ENCODE measurements around the gene RAD51B. TPM values are rescaled to one million over a fixed set of nuclear protein-coding genes. Genes with fewer than 3 reads are reported as not detected.
A peak's percentile ranks its signal among the peaks of the same experiment; 100 is the strongest.

The RAD51B gene
- total and polyA plus RNA-seq, 9 donors = 21.6 to 70.1 (median 35.1) TPM

- WGBS, 3 donors = 29 to 37% (median 37%) methylated on average over 4 of the region's 4 CpGs
- no peaks in the 10 kb centered on the region for H3K36me3 ChIP-seq
- TF ChIP-seq EP300 (IDR thresholded peaks at IDR 0.05) (no peak), CTCF (IDR thresholded peaks at IDR 0.05) (no peak), POLR2A (IDR thresholded peaks at IDR 0.05) (no peak)
- no peaks in the 10 kb centered on the region for H3K9me3 ChIP-seq
- no peak for DNase-seq
- H3K4me1 ChIP-seq (ENCODE audit: insufficient read depth) = peaks cover 28% of the 10 kb centered on the region
- intact Hi-C loops (cut with DNase I) = no loop called here
- peak overlapping the region; percentile 16 to 62 for H3K27ac ChIP-seq
- H3K4me3 ChIP-seq = no peak overlapping the region
- no peaks in the 10 kb centered on the region for H3K27me3 ChIP-seq
Observed at GRCh38 chr14:68611599-68611998, 792.0 kb downstream of the RAD51B start.

DNA sequence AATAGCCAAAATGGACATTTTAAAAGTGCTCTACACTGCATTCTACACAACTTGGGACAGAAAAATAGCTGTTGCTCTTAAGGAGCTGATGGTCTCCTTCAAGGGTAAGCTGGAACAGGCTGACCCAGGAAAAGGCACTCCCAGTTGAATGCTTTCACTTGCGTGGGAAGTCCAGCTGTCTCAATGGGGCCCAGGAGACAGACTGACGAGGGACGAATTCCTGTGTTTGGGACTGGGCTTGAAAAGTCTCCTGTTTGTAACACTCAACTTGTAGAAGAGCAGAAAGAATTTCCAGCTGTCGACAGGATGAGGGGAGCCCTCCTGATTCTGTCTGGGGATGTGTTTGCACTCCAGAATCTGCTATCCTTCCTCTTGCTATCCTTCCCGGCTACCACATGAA lies 792.5 kb downstream of the RAD51B start:
- 8 to 21% (median 14%) methylated on average over 5 of the region's 5 CpGs for WGBS, 3 donors
- intact Hi-C loops (cut with DNase I) = no loop called here

DNA sequence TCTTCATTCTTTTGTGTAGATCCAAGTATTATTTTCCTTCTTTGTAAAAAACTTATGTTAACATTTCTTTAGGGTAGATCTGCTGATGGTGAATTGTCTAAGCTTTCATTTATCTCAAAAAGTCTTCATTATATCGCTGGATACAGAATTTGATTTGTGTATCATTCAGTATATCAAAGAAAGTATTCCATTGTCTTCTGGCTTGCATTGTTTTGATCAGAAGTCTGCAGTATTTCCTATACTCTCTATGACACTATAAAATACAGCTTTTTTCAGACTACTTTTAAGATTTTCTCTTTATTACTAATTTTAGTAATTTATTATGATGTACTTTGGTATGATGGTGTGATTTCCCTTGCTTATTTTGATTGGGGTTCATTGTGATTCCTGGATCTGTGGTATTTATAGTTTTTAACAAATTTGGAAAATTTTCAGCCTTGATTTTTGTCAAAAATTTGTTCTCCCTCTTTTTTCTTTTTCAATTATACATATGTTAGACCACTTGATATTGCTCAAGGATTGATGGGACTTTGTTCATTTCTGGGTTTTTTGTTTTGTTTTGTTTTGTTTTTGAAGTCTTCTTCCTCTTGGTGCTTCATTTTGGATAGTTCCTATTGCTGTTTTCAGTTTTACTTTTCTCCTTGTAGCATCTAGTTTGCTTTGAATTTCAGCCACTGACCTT lies 796.8 kb downstream of the RAD51B start:
- no peak for TF ChIP-seq EP300 (IDR thresholded peaks at IDR 0.05)
- TF ChIP-seq CTCF (IDR thresholded peaks at IDR 0.05) = no peak
- TF ChIP-seq POLR2A (IDR thresholded peaks at IDR 0.05) = no peak
- H3K4me1 ChIP-seq (ENCODE audit: insufficient read depth) = peaks cover 11% of the 10 kb centered on the region
- no peaks in the 10 kb centered on the region for H3K9me3 ChIP-seq
- H3K4me3 ChIP-seq = no peak overlapping the region
- no peaks in the 10 kb centered on the region for H3K27me3 ChIP-seq
- H3K27ac ChIP-seq = no peak overlapping the region
- H3K36me3 ChIP-seq = no peaks in the 10 kb centered on the region
- intact Hi-C loops (cut with DNase I) = no loop called here
- DNase-seq = no peak
- WGBS, 3 donors = 90 to 96% (median 94%) methylated on average over 1 of the region's 1 CpG

More for the DNA sequence above, 792.5 kb downstream of the RAD51B start:
- Histone ChIP-seq H3K4me3 (no peak overlapping the region), H3K9me3 (no peaks in the 10 kb centered on the region), H3K27ac (peak overlapping the region; percentile 16 to 62), H3K36me3 (no peaks in the 10 kb centered on the region), H3K4me1 (ENCODE audit: insufficient read depth) (peaks cover 23% of the 10 kb centered on the region), H3K27me3 (no peaks in the 10 kb centered on the region)
- TF ChIP-seq EP300 (IDR thresholded peaks at IDR 0.05) = no peak
- TF ChIP-seq POLR2A (IDR thresholded peaks at IDR 0.05) = no peak
- TF ChIP-seq CTCF (IDR thresholded peaks at IDR 0.05) = no peak
- DNase-seq = peak in 1 of 5 donors; percentile 14

DNA sequence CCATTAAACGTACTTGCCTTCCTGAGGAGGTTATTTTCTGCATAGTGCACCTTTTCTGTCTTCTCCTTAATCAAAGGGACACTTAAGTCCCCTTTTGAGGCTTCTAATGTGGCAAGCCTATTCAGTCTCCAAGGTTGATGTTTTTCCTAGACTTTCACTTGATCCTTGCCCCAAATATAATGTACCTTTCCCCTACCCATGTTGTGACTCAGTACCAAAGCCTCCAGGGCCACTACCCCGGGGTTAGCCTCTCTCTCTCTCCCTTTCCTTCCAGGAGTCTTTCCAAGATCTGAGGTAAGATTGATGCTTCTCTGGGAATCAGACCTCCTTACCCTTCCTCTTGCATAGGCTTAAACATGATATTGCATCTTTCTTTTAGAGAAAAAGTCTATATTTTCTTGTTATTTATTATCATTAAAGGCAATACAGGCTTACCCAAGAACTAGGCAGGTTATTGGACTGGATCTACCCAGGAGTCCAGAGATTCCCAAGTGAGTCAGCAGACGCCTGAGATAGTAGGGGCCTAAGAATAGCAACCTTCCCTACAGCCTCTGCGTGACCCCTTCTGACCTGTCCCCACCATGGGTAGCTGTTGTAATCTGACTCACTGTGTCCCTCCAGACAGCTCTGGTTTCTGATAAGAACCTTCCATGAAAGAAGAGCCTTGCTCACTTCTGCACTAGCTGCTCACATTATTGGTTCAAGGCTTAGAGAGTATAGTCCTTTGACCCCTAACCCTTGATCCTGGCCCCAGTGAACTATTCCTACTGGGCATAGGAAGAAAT lies 800.4 kb downstream of the RAD51B start:
- intact Hi-C loops (cut with DNase I) = no loop called here
- Histone ChIP-seq H3K4me3 (no peak overlapping the region), H3K36me3 (no peaks in the 10 kb centered on the region), H3K27ac (no peak overlapping the region), H3K4me1 (ENCODE audit: insufficient read depth) (peaks cover 9% of the 10 kb centered on the region), H3K27me3 (no peaks in the 10 kb centered on the region), H3K9me3 (no peaks in the 10 kb centered on the region)
- peak in 2 of 5 donors; percentile 17 to 47 for DNase-seq
- WGBS, 3 donors = 56 to 68% (median 63%) methylated on average over 4 of the region's 4 CpGs
- no peak for TF ChIP-seq POLR2A (IDR thresholded peaks at IDR 0.05)
- TF ChIP-seq CTCF (IDR thresholded peaks at IDR 0.05) = no peak
- TF ChIP-seq EP300 (IDR thresholded peaks at IDR 0.05) = no peak

All from ovary (tissue), 9 donors.